H1 (cell line): ENCODE measurements around the gene CR2. TPM values are rescaled to one million over a fixed set of nuclear protein-coding genes. Genes with fewer than 3 reads are reported as not detected.

Experiments used
- CTCF ChIA-PET: fragments of 300-600 bp; sonication (Branson Sonifier 250); formaldehyde crosslinking; loops from one replicate; lab custom pipeline; 2021; ENCODE audit not compliant: partially characterized antibody; lab: Charles Lee
- POLR2A ChIA-PET: fragments of 300-600 bp; sonication (Branson Sonifier 250); formaldehyde crosslinking; loops from one replicate; lab custom pipeline; 2021; ENCODE audit warnings: inconsistent platforms; ENCODE audit not compliant: partially characterized antibody; lab: Charles Lee
- DNase-seq, 2 experiments: peaks; one replicate each; pipeline versions ENCODE4 v3.0.0 to v3.0.0-alpha.2; 2010 to 2022; ENCODE audit warnings: low spot score in 2 of 2, low read depth in 1 of 2, mixed read lengths in 1 of 2
- FAIRE-seq: peaks from 2 replicates; lab custom pipeline; 2011; peaks lifted over from hg19 to GRCh38; lab: Jason Lieb, UNC
- H2AFZ ChIP-seq: 2 replicates; pipeline ENCODE4 v1.8.1; 2012; ENCODE audit warnings: low read length, inconsistent platforms
- H2AK5ac ChIP-seq: 2 replicates; pipeline ENCODE4 v1.6.1; 2013; ENCODE audit warnings: low read depth, low read length
- H2BK120ac ChIP-seq: replicated peaks from 2 replicates; pipeline ENCODE3; 2013; ENCODE audit warnings: low read depth, low read length, inconsistent platforms
- H2BK12ac ChIP-seq: 2 replicates; pipeline ENCODE4 v1.6.1; 2013; ENCODE audit warnings: low read depth, low read length
- H2BK15ac ChIP-seq: 2 replicates; pipeline ENCODE4 v1.6.1; 2013; ENCODE audit warnings: low read length
- H2BK20ac ChIP-seq: 2 replicates; pipeline ENCODE4 v1.6.1; 2013; ENCODE audit warnings: low read length
- H2BK5ac ChIP-seq: 2 replicates; pipeline ENCODE4 v1.6.1; 2013; ENCODE audit warnings: low read depth, low read length
- H3K14ac ChIP-seq: 2 replicates; pipeline ENCODE4 v1.6.1; 2013; ENCODE audit warnings: inconsistent platforms; ENCODE audit not compliant: insufficient read length
- H3K18ac ChIP-seq: 2 replicates; pipeline ENCODE4 v1.6.1; 2013; ENCODE audit warnings: low read length; ENCODE audit errors: extremely low read depth
- H3K23ac ChIP-seq: 2 replicates; pipeline ENCODE4 v1.6.1; 2013; ENCODE audit warnings: inconsistent platforms; ENCODE audit not compliant: insufficient read length
- H3K23me2 ChIP-seq: 2 replicates; pipeline ENCODE4 v1.6.1; 2013; ENCODE audit warnings: low read depth, low read length
- H3K27ac ChIP-seq: 2 replicates; pipeline ENCODE4 v1.6.1; 2011; ENCODE audit warnings: low read depth, low read length, inconsistent platforms
- H3K27me3 ChIP-seq, 4 experiments: replicated peaks in 1 of 4; 1 replicate in 1 of 4; 2 replicates in 3 of 4; pipeline versions ENCODE4 v1.6.1 to v1.8.1; 2011 to 2013; ENCODE audit warnings: low read length in 3 of 4, mild to moderate bottlenecking in 3 of 4, inconsistent platforms in 2 of 4, mixed read lengths in 2 of 4, moderate library complexity in 1 of 4; ENCODE audit not compliant: control insufficient read depth in 3 of 4, insufficient read depth in 3 of 4; ENCODE audit errors: extremely low read depth in 1 of 4
- H3K36me3 ChIP-seq, 4 experiments: 2 replicates each; pipeline versions ENCODE4 v1.6.1 to v1.8.1; 2011 to 2013; ENCODE audit warnings: mild to moderate bottlenecking in 4 of 4, low read length in 3 of 4, moderate library complexity in 2 of 4, control low read depth in 1 of 4, inconsistent platforms in 1 of 4; ENCODE audit not compliant: insufficient read depth in 4 of 4, control insufficient read depth in 2 of 4
- H3K4ac ChIP-seq: replicated peaks from 2 replicates; pipeline ENCODE3; 2013; ENCODE audit warnings: low read length, low read depth, mixed read lengths, inconsistent platforms; ENCODE audit not compliant: insufficient read length
- H3K4me1 ChIP-seq, 4 experiments: replicated peaks in 1 of 4; 1 replicate in 1 of 4; 2 replicates in 3 of 4; pipeline versions ENCODE4 v1.6.1 to v1.8.1; 2011 to 2013; ENCODE audit warnings: low read length in 3 of 4, inconsistent platforms in 2 of 4, mixed read lengths in 1 of 4; ENCODE audit not compliant: insufficient read depth in 4 of 4, control insufficient read depth in 3 of 4
- H3K4me2 ChIP-seq, 2 experiments: 2 replicates each; pipeline versions ENCODE4 v1.6.1 to v1.8.1; 2011 to 2013; ENCODE audit warnings: low read depth in 2 of 2, low read length in 2 of 2, control low read depth in 1 of 2, inconsistent platforms in 1 of 2, mild to moderate bottlenecking in 1 of 2; ENCODE audit not compliant: insufficient read depth in 1 of 2
- H3K4me3 ChIP-seq, 4 experiments: fragments of 200-600, 300-600 bp in 1 of 4; sonication (generic), shearing (Covaris generic), sonication (Bioruptor Twin) in 1 of 4; 2 replicates each; pipeline versions ENCODE4 v1.5.1 to v1.8.1; 2011 to 2016; ENCODE audit warnings: low read length in 4 of 4, low read depth in 3 of 4, control low read depth in 2 of 4, inconsistent platforms in 2 of 4, mild to moderate bottlenecking in 2 of 4, mixed read lengths in 1 of 4, moderate library complexity in 1 of 4; ENCODE audit not compliant: insufficient read depth in 2 of 4; ENCODE audit errors: extremely low read depth in 1 of 4
- H3K56ac ChIP-seq: replicated peaks from 2 replicates; pipeline ENCODE3; 2013; ENCODE audit warnings: low read depth, mild to moderate bottlenecking, mixed read lengths, low read length, inconsistent platforms; ENCODE audit not compliant: insufficient read length
- H3K79me1 ChIP-seq: 2 replicates; pipeline ENCODE4 v1.6.1; 2013; ENCODE audit warnings: low read depth, low read length, control low read depth
- H3K79me2 ChIP-seq, 2 experiments: 2 replicates each; pipeline versions ENCODE4 v1.6.1 to v1.8.1; 2012 to 2013; ENCODE audit warnings: low read length in 2 of 2, mild to moderate bottlenecking in 2 of 2, inconsistent platforms in 1 of 2; ENCODE audit not compliant: insufficient read depth in 2 of 2, control insufficient read depth in 1 of 2
- H3K9ac ChIP-seq, 4 experiments: replicated peaks in 1 of 4; 1 replicate in 1 of 4; 2 replicates in 3 of 4; pipeline versions ENCODE4 v1.6.1 to v1.8.1; 2011 to 2013; ENCODE audit warnings: low read depth in 3 of 4, low read length in 3 of 4, control low read depth in 2 of 4, mild to moderate bottlenecking in 2 of 4, moderate library complexity in 2 of 4, inconsistent platforms in 1 of 4; ENCODE audit errors: extremely low read depth in 1 of 4
- H3K9me3 ChIP-seq, 2 experiments: 2 replicates each; pipeline versions ENCODE4 v1.6.1 to v1.8.1; 2012 to 2013; ENCODE audit warnings: mild to moderate bottlenecking in 2 of 2, moderate library complexity in 2 of 2, control low read depth in 1 of 2, inconsistent platforms in 1 of 2, low read depth in 1 of 2, low read length in 1 of 2, mixed read lengths in 1 of 2; ENCODE audit not compliant: insufficient read depth in 2 of 2
- H4K20me1 ChIP-seq, 2 experiments: replicated peaks in 1 of 2; 2 replicates each; pipeline versions ENCODE3 to v1.8.1; 2011 to 2013; ENCODE audit warnings: inconsistent platforms in 2 of 2, low read length in 2 of 2, mild to moderate bottlenecking in 1 of 2; ENCODE audit not compliant: insufficient read depth in 2 of 2, control insufficient read depth in 1 of 2
- H4K5ac ChIP-seq: 2 replicates; pipeline ENCODE4 v1.6.1; 2013; ENCODE audit warnings: low read length, low read depth, mixed read lengths, inconsistent platforms; ENCODE audit not compliant: insufficient read length
- H4K8ac ChIP-seq: 2 replicates; pipeline ENCODE4 v1.8.0; 2013; ENCODE audit warnings: mild to moderate bottlenecking, moderate library complexity, low read length, inconsistent platforms; ENCODE audit not compliant: insufficient read depth; ENCODE audit errors: extremely low read depth
- H4K91ac ChIP-seq: replicated peaks from 2 replicates; pipeline ENCODE3; 2013; ENCODE audit warnings: low read length, mixed read lengths, inconsistent platforms; ENCODE audit not compliant: insufficient read length
- FOSL1 ChIP-seq: IDR thresholded peaks from 2 replicates; pipeline ENCODE4 v1.6.1; 2011; ENCODE audit warnings: mild to moderate bottlenecking, low read depth, low read length, moderate library complexity; ENCODE audit not compliant: insufficient read depth
- JUND ChIP-seq: IDR thresholded peaks from 2 replicates; pipeline ENCODE4 v1.6.1; 2011; ENCODE audit warnings: mild to moderate bottlenecking, improper control_type of control experiment, low read length
- KDM4A ChIP-seq: IDR thresholded peaks from one replicate; pipeline ENCODE4 v1.7.1; 2012; ENCODE audit warnings: low read depth, mild to moderate bottlenecking, moderate library complexity, low read length, inconsistent platforms; ENCODE audit not compliant: severe bottlenecking
- SIN3A ChIP-seq, 2 experiments: IDR thresholded peaks in 1 of 2; conservative IDR thresholded peaks in 1 of 2; 2 replicates each; pipeline ENCODE4 v1.6.1; 2011 to 2012; ENCODE audit warnings: low read length in 2 of 2, improper control_type of control experiment in 1 of 2, low read depth in 1 of 2, mild to moderate bottlenecking in 1 of 2
- SP1 ChIP-seq: IDR thresholded peaks from 2 replicates; pipeline ENCODE4 v1.6.1; 2011; ENCODE audit warnings: low read depth, low read length
- ZNF274 ChIP-seq: IDR thresholded peaks from 2 replicates; pipeline ENCODE4 v1.7.0; 2012; ENCODE audit warnings: low read length, borderline replicate concordance; ENCODE audit errors: extremely low read depth
- WGBS, 2 experiments: shearing (Covaris generic) in 1 of 2; methylation state at CpG; one replicate each; pipeline versions ENCODE4 v1.1.6 to v1.1.7; 2013 to 2015; ENCODE audit warnings: low lambda C conversion rate in 2 of 2, mixed read lengths in 2 of 2, inconsistent platforms in 1 of 2, low coverage in 1 of 2, missing lambda C conversion rate in 1 of 2; ENCODE audit not compliant: insufficient replicate concordance in 2 of 2, insufficient coverage in 1 of 2, insufficient read length in 1 of 2; ENCODE audit errors: extremely low coverage in 1 of 2, missing lambda C conversion rate in 1 of 2; 5-methylcytosine and 5-hydroxymethylcytosine counted together
- polyA plus RNA-seq, 7 experiments: library from polyadenylated mRNA; depleted of rRNA in 3 of 7; stranded (reverse) in 5 of 7; unstranded in 2 of 7; fragments of >200 nt in 5 of 7; fragments of 200-250 nt in 2 of 7; gene quantifications; 1 replicate in 5 of 7; 2 replicates in 1 of 7; 4 replicates in 1 of 7; pipeline versions ENCODE4 v1.2.1 to v1.2.3, GENCODE V29; 2011 to 2013; ENCODE audit warnings: missing spikeins in 2 of 7, mixed read lengths in 2 of 7
- total RNA-seq: library from RNA; stranded (reverse); fragmentation: NEBNext Ultra II Directional; extraction: Animal tissue kit (Norgen Biotek cat#: 25700); gene quantifications from 2 replicates; pipeline ENCODE4 v1.2.1, GENCODE V29; 2021

Gene CR2
- total and polyA plus RNA-seq, 2 of the 8 experiments (the other 6 are each of a cell fraction or from before 2014, with no cell fraction given), result 1.7 to 3.0 TPM

GRCh38 chr1:207431508-207431907, 22.6 kb upstream of the CR2 start:
- H2BK120ac ChIP-seq, result no peak overlapping the region
- no peaks in the 10 kb centered on the region for H3K23me2 ChIP-seq
- H3K14ac ChIP-seq, result no peak overlapping the region
- no peak overlapping the region for H2BK5ac ChIP-seq
- H3K4ac ChIP-seq, result no peak overlapping the region
- TF ChIP-seq SP1 (no peak), KDM4A (no peak), JUND (no peak), SIN3A (conservative IDR thresholded peaks at IDR 0.05 in 1 of 2, IDR thresholded peaks at IDR 0.05 in 1 of 2; ENCODE audit: low read depth in 1 of 2, low read length in 2 of 2) (no peak), FOSL1 (no peak), ZNF274 (no peak)
- H3K27ac ChIP-seq, result no peak overlapping the region
- H3K36me3 ChIP-seq, result no peaks in the 10 kb centered on the region
- H2BK15ac ChIP-seq, result no peak overlapping the region
- H4K20me1 ChIP-seq, result no peaks in the 10 kb centered on the region
- H3K9ac ChIP-seq, result no peak overlapping the region
- H2AK5ac ChIP-seq, result no peak overlapping the region
- no peaks in the 10 kb centered on the region for H3K27me3 ChIP-seq
- H3K56ac ChIP-seq, result no peak overlapping the region
- no peak overlapping the region for H2BK20ac ChIP-seq
- H3K4me2 ChIP-seq, result no peak overlapping the region
- H3K79me2 ChIP-seq, result no peaks in the 10 kb centered on the region
- H3K23ac ChIP-seq, result no peak overlapping the region
- H4K91ac ChIP-seq, result no peak overlapping the region
- FAIRE-seq (no peak), DNase-seq (no peak)
- no peaks in the 10 kb centered on the region for H3K79me1 ChIP-seq
- CTCF ChIA-PET, result interaction anchor here (0.8 to 1.3 kb wide), 3 partner anchors 8 to 24 kb away, joined by 3 to 4 read pairs (median 3); partner anchors contain the start of gene CR2
- no peaks in the 10 kb centered on the region; a peak in 1 of 4 replicates for H3K9me3 ChIP-seq
- H4K5ac ChIP-seq, result no peak overlapping the region
- H2AFZ ChIP-seq, result no peak overlapping the region
- POLR2A ChIA-PET, result interaction anchor here (1.0 kb wide), 1 partner anchor 8 kb away, joined by 3 read pairs; no protein-coding TSS in a partner anchor
- 94% methylated on average over 2 of the region's 2 CpGs; no CpG with 5 or more reads in 1 of the 2 experiments for WGBS, 2 experiments
- H3K18ac ChIP-seq, result no peak overlapping the region
- no peak overlapping the region for H4K8ac ChIP-seq
- no peaks in the 10 kb centered on the region for H3K4me1 ChIP-seq
- H2BK12ac ChIP-seq, result no peak overlapping the region
- H3K4me3 ChIP-seq, result no peak overlapping the region
